Activated T-cell treated with anti-CD3 and anti-CD28 coated beads, Interleukin-2, amount 50 U/mL, for 1 hour (primary cell): ENCODE results near the gene INSR.

ENCODE experiments used
- DNase-seq: peaks from one replicate; pipeline ENCODE4 v3.0.0-alpha.2; 2020

INSR gene

DNA sequence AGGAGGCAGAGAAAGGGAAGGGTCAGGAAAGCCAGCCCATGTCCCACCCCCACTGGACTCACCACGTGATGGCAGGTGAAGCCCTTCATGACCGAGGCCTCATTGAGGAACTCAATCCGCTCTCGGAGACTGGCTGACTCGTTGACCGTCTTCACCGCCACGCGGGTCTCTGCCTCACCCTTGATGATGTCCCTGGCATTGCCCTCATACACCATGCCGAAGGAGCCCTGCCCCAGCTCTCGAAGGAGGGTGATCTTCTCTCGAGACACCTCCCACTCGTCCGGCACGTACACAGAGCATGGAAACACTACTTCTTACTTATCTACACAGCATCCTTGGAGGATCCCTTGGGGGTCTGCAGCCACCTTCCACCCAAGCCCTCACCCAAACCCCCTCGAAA is 169.0 kb downstream of the INSR start:
- no peak for DNase-seq

DNA sequence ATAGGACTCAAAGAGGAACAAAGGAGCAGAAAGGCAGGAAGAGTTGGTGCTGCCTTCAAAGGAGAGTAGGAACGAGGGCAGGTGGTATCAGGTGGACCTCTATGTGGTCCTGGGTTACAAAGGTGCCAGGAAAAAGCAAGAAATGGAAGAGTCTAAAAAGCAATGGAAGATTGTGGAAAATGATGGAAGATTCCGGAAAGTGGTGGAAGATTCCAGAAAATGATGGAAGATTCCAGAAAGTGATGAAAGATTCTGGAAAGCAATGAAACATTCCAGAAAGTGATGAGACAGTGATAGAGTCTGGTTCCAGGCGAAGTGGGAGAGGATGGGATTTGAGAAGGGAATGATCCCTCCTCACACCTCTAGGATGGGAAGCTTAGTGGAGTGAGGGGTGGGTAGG is 169.4 kb downstream of the INSR start:
- no peak for DNase-seq

DNA sequence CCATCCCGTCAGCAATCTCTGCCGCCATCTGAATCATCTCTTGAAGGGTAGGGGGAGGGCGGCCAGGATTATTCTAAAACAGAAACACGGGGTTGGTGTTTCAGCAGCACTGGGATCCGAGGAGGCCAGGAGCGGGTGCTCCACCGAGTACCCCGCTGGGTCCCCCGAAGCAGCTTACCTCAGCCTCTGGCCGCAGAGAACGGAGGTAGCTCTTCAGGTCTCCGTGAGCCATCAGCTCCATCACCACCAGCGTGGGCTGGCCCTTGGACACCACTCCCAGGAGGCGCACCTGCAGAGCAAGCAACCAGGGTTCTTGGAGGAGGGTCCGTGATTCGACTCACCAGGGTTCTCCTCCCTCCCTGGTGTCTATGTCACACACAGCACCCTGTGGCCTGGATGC is 171.5 kb downstream of the INSR start:
- no peak for DNase-seq

DNA sequence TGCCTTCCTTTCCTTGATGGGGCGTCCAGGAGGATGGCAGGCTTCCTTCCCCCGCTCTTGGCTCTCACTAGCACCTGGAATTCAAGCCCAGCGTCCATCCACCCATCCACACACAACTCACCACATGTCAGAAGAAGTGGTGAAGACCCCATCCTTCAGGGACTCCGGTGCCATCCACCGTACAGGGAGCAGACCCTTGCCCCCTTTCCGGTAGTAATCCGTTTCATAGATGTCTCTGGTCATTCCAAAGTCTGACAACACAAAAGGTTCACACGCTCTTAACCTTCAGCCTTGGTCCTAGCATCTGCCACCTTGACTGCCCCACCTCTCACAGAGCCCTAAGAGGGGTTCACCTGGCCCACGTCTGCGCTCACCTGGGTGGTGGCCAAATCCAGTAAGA is 173.7 kb downstream of the INSR start:
- DNase-seq: no peak

DNA sequence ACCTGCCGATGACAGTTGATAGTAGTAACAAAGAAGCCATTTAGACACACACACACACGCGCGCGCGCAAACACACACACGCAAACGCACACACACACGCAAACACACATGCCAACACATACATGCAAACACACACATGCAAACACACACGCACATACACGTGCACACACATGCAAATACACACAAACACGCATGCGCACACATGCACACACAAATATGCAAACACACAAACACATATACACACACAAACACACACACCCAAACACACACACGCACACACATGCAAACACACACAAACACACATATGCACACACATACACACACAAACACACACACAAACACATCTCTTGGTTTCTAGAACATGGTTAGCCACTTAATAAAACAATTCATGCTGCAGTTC is 174.6 kb downstream of the INSR start:
- no peak for DNase-seq

DNA sequence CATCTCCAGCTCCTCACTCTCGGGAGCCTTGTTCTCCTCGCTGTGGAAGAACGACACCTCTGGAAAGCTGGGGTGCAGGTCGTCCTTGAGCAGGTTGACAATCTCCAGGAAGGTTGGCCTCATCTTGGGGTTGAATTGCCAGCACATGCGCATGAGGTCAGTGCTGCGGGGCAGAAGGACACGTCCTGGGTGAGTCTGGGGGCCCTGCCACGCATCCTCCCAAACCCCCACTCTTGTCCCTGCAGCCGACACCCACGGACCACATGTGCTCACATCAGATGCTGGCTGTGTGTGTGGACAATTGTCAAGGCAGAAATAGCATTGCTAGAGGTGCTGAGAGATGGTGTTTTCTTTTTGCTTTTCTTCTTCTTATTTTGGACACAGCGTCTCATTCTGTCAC is 177.0 kb downstream of the INSR start:
- no peak for DNase-seq

DNA sequence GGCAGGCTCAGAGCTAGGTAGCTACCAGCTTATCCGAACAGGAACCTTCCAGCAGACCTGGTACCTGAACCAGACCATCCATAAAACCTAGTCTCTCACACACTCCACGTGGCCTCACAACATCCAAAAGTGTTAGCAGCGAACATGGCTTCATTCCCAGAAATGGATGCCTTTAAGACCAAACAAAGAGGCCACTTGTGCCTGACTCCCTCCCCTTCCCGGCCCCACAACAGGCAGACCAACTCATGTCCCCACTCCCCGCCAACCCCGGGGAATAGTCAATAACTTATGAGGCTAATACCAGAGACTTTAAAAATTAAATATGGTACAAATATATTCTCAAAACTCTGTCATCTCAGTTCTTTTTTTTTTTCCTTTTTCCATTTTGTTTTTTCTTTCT is 178.5 kb downstream of the INSR start:
- no peak for DNase-seq

DNA sequence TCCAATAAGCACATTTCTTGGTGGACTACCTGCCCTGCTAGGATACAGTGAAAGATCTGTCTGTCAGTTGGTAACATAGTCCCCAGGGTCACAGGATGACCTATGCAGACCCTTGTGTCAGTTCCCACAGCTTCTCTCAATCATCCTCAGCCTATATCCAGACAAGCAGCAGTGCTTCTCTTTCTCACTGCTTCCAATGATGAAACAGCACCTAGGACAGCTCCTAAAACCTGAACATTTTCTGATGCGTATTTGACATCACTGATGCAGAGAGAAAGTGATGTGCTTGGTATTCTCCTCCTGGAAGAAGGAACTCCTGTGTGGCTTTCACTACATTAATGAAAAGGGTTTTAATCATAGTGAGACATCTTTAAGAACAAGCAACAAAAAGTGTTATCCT is 181.0 kb downstream of the INSR start:
- no peak for DNase-seq

DNA sequence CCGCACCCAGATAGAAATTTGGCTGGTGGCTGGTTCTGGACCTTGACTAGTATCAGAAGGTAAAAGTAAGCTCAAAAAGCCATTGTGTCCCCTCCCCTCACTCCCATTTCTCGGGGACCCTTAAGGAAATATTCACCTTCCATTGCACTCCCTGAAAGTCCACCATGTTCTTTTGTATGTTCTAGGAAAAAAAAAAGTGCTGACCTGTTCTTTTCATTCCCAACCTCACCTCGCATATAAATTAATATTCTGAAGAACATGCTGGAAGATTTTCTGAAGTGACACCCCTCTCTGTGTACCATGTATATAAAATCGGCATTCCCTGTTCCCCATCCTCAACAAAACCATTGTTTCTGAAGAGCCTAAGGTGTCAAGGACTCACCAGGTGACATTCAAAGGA is 181.5 kb downstream of the INSR start:
- DNase-seq: no peak

DNA sequence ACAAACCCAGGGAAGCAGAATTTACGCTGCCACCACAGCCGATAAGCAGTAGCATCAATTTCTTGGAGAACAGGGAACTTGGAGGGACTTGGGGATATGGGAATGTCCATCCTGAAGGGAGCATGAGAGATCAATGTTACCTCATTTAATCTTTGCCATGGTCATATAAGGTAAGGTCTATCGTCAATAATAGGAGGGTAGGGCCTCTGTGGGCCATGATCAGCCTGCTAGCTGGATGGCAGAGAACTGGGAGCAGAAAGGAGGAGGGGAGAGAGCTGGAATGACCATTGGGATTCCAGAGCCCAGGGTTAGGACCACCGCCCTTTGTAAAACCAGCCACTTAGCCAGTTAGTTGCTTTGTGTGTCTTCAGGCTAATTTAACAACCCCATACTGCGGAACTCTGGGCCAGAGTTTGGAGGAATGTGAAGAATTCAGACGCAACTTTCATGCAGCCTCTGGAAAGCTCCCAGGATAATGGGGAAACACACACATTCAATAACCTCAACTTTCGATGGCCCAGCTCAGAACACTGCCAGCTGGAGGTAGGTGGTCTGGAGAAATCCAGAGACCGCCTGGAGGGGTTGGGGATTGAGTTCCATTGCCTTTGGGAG is 184.4 kb downstream of the INSR start:
- no peak for DNase-seq

DNA sequence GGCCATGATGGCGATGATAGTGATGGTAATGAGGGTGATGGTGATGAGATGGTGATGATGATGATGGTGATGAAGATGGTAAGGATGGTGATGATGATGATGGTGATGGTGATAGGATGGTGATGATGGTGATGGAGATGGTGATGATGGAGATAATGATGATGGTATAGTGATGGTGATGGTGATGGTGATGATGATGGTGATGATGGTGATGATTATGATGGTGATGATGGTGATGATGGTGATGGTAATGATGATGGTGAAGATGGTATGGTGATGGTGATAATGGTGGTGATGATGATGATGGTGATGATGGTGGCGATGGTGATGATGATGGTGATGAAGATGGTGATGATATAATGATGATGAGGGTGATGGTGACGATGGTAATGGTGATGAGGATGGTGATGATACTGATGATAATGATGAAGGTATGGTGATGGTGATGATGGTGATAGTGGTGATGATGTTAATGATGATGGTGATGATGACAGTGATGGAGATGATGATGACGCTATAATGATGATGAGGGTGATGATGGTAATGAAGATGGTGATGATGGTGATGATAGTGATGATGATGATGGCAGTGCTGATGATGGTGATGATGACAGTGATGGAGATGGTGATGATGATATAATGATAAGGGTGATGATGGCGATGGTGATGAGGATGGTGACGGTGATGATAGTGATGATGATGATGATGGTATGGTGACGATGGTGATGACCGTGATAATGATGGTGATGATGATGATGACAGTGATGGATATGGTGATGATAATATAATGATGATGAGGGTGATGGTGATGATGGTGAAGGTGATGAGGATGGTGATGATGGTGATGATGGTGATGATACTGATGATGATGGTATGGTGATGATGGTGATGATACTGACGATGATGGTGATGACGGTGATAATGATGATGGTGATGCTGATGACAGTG is 187.2 kb downstream of the INSR start:
- no peak for DNase-seq

DNA sequence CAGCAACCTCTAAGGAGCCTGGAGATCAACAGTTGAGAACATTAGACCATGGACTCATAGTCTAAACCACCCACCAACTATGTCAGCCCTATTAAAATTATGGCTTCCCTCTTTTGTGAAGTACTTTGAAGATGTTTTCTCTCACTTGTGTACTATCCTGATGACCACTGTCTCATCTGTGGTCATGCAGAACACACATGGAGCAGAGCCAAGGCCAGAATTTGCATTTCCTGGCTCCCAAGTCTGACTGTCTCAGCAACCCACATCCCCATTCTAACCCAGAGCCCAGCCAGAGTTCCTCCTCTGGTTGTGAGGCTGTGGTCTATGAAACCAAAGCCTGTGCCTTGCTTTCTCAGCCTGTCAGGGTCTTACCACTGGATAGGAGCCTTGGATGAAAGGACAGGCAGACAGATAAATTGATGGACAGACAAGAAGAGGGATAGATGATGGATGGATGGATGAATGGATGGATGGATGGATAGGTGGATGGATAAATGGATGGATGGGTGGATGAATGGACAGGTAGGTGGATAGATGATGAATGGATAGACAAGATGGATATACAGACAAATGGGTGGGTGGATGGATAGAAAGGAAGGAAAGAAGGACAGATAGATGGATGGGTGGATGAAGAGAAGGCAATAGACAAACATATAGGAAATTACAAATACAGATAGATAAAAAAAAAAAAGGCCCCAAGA is 189.3 kb downstream of the INSR start:
- no peak for DNase-seq

DNA sequence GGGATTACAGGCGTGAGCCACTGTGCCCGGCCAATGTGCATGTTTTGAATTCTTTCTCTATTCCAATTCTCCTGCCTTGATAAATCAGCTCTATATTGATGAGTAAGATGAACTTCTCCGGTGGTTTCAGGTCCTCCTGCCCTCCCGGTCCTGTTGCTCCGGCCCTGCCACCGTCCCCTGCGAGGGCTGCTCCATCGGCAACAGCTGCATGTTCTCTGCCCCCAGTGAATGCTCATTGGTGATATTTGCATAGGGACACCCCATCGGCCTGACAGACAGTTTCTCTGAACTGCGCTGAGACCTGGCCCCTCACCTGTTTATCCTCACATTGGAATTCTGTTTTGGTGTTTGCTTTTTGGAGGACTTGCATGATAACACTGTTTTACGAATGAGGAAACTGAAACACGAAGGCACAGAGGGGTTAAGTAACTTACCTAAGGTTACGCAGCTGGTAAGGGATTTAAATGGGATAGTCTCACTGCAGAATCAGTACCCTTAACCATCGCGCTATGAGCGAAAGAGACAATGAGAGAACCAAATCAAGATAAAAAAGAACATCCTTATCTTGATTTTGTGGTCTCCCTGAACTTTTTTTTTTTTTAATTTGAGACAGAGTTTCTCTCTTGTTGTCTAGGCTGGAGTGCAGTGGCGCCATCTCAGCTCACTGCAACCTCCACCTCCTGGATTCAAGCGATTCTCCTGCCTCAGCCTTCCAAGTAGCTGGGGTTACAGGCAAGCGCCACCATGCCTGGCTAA is 192.5 kb downstream of the INSR start:
- peak; percentile 39 for DNase-seq

DNA sequence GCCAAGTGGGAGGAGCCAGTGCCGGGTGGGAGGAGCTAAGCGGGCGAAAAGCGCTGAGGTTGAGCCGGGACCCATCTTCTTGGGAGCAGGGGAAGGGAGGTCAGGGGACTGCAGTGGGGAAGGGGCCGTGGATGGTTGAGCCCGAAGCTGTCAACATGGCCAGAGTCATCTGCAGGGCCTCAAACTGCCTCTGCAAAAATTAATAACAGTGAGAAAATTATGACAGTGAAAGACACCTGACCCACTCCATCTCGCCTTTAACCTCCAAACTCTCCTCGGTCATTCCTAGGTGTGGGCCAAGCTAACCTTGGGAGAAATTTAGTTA is 194.7 kb downstream of the INSR start:
- no peak for DNase-seq

DNA sequence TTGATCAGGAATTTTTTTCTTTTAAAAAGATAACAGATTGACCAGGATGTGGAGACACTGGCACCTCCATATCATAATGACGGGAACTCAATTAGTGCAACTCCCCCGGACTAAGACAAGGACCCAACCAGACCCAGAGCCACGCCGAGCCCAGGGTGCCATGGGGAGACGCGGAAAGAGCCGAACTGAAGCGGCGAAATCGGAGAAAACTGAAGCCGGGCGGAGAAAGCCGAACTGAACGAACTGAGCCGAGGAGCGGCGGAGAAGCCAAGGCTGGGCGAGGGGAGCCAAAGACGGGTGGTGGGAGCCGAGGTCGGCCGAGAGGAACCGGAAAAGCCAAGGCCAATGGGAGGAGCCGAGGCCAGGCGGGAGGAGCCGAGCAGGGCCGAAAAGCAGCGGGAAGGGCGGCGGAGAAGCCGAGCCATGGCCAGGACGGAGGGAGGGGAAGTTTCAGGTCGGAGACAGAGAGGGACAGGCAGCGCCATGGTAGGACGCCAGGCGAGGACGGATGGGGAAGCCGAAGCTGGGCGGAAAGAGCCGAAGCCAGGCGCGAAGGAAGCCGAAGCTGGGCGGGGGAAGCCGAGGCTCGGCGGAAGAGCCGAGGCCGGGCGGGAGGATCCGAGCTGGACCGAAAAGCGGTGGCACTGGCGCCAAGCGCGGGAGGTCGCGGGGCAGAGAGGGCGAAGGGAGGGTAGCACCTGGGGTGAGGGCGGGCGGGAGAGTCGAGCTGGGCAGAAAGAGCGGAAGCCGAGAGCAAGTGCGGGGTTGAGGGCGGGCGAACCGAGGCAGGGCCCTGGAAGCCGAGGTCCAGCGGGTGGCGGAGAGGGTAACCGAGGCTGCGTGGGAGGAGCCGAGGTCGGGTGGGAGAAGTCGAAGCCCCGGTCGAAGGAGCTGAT is 195.3 kb downstream of the INSR start:
- DNase-seq: peak; percentile 92

DNA sequence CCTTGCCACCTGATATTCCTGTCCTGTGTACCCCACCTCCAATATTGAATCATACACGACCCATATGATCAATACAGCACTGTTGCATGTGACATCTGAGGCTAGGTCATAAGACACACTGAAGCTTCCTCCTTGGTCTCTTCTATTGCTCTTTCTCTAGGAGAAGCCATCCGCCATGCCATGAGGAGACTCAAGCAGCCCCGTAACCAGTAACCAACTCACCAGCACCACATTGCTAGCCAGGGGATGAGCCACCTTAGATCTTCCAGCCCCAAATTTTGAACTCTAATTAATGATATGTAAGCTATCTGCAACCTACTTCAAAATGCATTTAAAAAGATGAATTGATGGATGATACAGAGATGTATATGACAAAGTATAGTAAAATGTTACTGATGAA is 196.1 kb downstream of the INSR start:
- DNase-seq: no peak

DNA sequence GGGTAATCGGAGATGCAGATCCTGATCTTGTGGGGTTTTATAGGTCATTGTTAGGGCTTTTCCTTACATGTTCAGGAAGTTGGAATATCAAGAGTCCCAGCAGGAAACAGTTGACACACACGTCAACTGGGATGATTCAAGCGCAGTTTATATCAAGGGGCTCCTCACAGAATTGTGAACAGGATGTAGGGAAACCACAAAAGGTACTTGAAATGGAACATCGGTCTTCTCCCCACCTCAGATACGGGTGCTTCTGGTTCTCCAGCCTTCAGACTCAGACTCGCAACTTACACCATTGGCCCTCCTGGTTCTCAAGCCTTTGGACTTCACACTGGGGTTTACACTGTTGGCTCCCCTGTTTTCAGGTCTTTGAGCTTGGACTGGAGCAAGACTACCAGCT is 205.2 kb downstream of the INSR start:
- no peak for DNase-seq

DNA sequence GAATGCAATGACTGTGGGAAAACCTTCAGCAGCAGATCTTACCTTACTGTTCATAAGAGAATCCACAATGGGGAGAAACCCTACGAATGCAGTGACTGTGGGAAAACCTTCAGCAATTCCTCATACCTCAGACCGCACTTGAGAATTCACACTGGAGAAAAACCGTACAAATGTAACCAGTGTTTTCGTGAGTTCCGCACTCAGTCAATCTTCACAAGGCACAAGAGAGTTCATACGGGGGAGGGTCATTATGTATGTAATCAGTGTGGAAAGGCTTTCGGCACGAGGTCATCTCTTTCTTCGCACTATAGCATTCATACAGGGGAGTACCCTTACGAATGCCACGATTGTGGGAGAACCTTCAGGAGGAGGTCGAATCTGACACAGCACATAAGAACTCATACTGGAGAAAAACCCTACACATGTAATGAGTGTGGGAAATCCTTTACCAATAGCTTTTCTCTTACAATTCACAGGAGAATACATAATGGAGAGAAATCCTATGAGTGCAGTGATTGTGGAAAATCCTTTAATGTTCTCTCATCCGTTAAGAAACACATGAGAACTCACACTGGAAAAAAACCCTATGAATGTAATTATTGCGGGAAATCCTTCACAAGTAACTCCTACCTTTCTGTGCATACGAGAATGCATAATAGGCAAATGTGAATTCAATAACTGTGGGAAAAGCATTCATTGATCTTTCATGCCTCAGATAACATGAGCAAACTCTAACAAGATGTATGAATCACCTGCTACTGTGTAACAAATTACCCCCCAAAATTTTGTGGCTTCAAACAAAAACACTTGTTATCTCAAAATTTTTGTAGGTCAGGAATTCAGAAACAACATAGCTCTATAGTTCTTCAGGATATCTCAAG is 210.9 kb downstream of the INSR start:
- DNase-seq: no peak

DNA sequence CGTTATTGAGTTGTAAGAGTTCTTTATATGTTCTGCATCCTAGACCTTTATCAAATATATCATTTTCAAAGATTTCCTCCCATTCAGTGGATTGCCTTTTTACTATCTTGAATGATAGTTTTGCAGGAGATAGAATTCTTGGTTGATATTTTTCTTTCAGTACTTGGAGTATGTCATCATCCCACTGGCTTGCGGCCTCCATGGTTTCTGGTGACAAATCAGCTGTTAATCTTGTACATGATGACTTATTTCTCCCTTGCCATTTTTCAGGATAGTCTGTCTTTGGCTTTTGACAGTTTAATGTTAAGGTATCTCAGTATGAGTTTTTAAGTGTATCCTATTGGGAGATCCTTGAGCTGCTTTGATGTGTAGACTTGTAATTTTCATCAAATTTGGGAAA is 216.2 kb downstream of the INSR start:
- DNase-seq: no peak

DNA sequence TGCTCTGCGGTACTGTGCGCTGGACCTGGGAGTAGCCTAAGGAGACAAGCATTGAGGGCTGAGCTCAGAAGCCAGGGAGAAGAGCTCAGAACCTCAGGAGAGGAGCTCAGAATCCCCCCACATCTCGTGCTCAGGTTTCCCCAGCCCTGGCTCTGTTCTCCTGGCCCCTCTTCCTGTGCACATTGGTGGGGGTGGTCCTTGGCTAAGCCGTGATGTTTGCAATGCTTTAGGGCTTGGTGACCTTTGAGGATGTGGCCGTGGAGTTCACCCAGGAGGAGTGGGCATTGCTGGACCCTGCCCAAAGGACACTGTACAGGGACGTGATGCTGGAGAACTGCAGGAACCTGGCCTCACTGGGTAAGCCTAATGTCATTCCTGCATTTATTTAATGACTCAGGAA is 218.1 kb downstream of the INSR start:
- DNase-seq: no peak

DNA sequence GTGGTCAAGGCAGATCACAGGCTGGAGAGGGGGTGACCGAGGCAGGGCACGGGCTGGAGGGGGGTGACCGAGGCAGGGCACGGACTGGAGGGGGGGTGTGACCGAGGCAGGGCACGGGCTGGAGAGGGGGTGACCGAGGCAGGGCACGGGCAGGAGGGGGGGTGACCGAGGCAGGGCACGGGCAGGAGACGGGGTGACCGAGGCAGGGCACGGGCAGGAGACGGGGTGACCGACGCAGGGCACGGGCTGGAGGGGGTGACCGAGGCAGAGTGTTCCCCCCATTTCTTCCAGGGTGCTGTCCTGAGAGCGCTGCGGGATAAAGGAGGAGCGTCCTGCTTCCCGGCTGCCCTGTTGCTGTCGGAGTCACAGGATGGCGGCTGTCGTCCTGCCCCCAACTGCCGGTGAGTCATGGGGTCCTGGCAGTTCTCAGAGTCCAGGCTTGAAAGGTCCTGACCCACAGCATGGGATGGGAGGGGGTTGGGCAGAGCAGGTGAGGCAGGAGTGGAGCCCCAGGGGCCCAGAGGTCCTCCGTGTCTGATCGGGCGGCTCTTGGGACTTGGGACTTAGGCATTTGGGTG is 219.4 kb downstream of the INSR start:
- no peak for DNase-seq
